Osteoblast (primary cell): ENCODE results near the gene FHDC1. TPM values are rescaled to one million over a fixed set of nuclear protein-coding genes. Genes with fewer than 3 reads are reported as not detected.

ENCODE experiments used
- DNase-seq: peaks from one replicate; pipeline ENCODE4 v3.0.0; 2011; ENCODE audit warnings: low spot score, mixed read lengths; ENCODE audit not compliant: insufficient read length; ENCODE audit errors: missing footprints
- H2AFZ ChIP-seq: 2 replicates; pipeline ENCODE4 v1.6.0; 2011; ENCODE audit warnings: mild to moderate bottlenecking, low read length
- H3K27ac ChIP-seq: 2 replicates; pipeline ENCODE4 v1.5.1; 2011; ENCODE audit warnings: mild to moderate bottlenecking, low read depth, low read length, moderate library complexity
- H3K27me3 ChIP-seq: 2 replicates; pipeline ENCODE4 v1.6.0; 2012; ENCODE audit warnings: mild to moderate bottlenecking, control low read depth, inconsistent platforms, low read length, moderate library complexity; ENCODE audit not compliant: insufficient read depth
- H3K36me3 ChIP-seq: 2 replicates; pipeline ENCODE4 v1.5.1; 2011; ENCODE audit warnings: mild to moderate bottlenecking, low read length, control low read depth, moderate library complexity; ENCODE audit not compliant: insufficient read depth
- H3K4me1 ChIP-seq: 2 replicates; pipeline ENCODE4 v1.5.1; 2011; ENCODE audit warnings: mild to moderate bottlenecking, low read length, control low read depth, moderate library complexity; ENCODE audit not compliant: insufficient read depth
- H3K4me2 ChIP-seq: 2 replicates; pipeline ENCODE4 v1.6.0; 2011; ENCODE audit warnings: mild to moderate bottlenecking, low read length; ENCODE audit not compliant: insufficient read depth
- H3K4me3 ChIP-seq: fragments of 200-600 bp; sonication (generic); 3 replicates; pipeline ENCODE4 v1.5.1; 2012; ENCODE audit warnings: mild to moderate bottlenecking, low read length, inconsistent platforms; ENCODE audit not compliant: insufficient read depth
- H3K79me2 ChIP-seq: 2 replicates; pipeline ENCODE4 v1.6.0; 2012; ENCODE audit warnings: mild to moderate bottlenecking, low read length, control low read depth, inconsistent platforms; ENCODE audit not compliant: insufficient read depth
- H3K9me3 ChIP-seq: 2 replicates; pipeline ENCODE4 v1.5.1; 2011; ENCODE audit warnings: low read depth, low read length, control low read depth
- H4K20me1 ChIP-seq: 2 replicates; pipeline ENCODE4 v1.6.0; 2012; ENCODE audit warnings: mild to moderate bottlenecking, low read length, control low read depth; ENCODE audit not compliant: insufficient read depth
- CTCF ChIP-seq: IDR thresholded peaks from 2 replicates; pipeline ENCODE4 v1.5.1; 2011; ENCODE audit warnings: mild to moderate bottlenecking, low read depth, low read length, moderate library complexity; ENCODE audit errors: extremely low read depth
- total RNA-seq: library from RNA; depleted of rRNA; stranded (reverse); fragments of >200 nt; gene quantifications from 2 replicates; pipeline ENCODE4 v1.2.3, GENCODE V29; 2012

The FHDC1 gene
- total RNA-seq, 1 donor: 0.36 TPM

GRCh38 chr4:152991398-152991797, 55.3 kb downstream of the FHDC1 start:
- H2AFZ ChIP-seq: no peak overlapping the region
- H3K27ac ChIP-seq: no peak overlapping the region
- H3K4me1 ChIP-seq: no peaks in the 10 kb centered on the region
- no peak for DNase-seq
- H4K20me1 ChIP-seq: no peaks in the 10 kb centered on the region
- TF ChIP-seq CTCF: no peak
- H3K4me2 ChIP-seq: no peak overlapping the region
- H3K4me3 ChIP-seq: no peak overlapping the region
- no peaks in the 10 kb centered on the region for H3K27me3 ChIP-seq
- no peaks in the 10 kb centered on the region for H3K36me3 ChIP-seq
- H3K79me2 ChIP-seq: no peaks in the 10 kb centered on the region
- no peaks in the 10 kb centered on the region for H3K9me3 ChIP-seq

- H3K79me2 ChIP-seq: no peaks in the 10 kb centered on the region
- H3K4me2 ChIP-seq: no peak overlapping the region
- no peaks in the 10 kb centered on the region for H3K9me3 ChIP-seq
- no peaks in the 10 kb centered on the region for H3K4me1 ChIP-seq
- no peak for TF ChIP-seq CTCF
- no peak overlapping the region for H2AFZ ChIP-seq
- no peaks in the 10 kb centered on the region for H4K20me1 ChIP-seq
- no peak for DNase-seq
- no peaks in the 10 kb centered on the region for H3K27me3 ChIP-seq
- H3K4me3 ChIP-seq: no peak overlapping the region
- no peaks in the 10 kb centered on the region for H3K36me3 ChIP-seq
- H3K27ac ChIP-seq: no peak overlapping the region
These were observed 55.9 kb downstream of the FHDC1 start for GRCh38 chr4:152992027-152992426.

GRCh38 chr4:152992466-152992865, 56.3 kb downstream of the FHDC1 start:
- Histone ChIP-seq H3K4me1 (no peaks in the 10 kb centered on the region), H3K9me3 (no peaks in the 10 kb centered on the region), H3K4me3 (no peak overlapping the region), H2AFZ (no peak overlapping the region), H3K27me3 (no peaks in the 10 kb centered on the region), H3K36me3 (no peaks in the 10 kb centered on the region), H3K27ac (no peak overlapping the region), H3K4me2 (no peak overlapping the region), H4K20me1 (no peaks in the 10 kb centered on the region), H3K79me2 (no peaks in the 10 kb centered on the region)
- no peak for DNase-seq
- TF ChIP-seq CTCF: no peak

GRCh38 chr4:152994038-152994437, 57.9 kb downstream of the FHDC1 start:
- no peak for TF ChIP-seq CTCF
- Histone ChIP-seq H2AFZ (no peak overlapping the region), H3K9me3 (no peaks in the 10 kb centered on the region), H3K79me2 (no peaks in the 10 kb centered on the region), H3K27ac (no peak overlapping the region), H3K4me3 (no peak overlapping the region), H3K4me1 (no peaks in the 10 kb centered on the region), H3K27me3 (no peaks in the 10 kb centered on the region), H3K36me3 (no peaks in the 10 kb centered on the region), H3K4me2 (no peak overlapping the region), H4K20me1 (no peaks in the 10 kb centered on the region)
- no peak for DNase-seq
